ENCODE data around the gene SLC9A7.

DNA sequence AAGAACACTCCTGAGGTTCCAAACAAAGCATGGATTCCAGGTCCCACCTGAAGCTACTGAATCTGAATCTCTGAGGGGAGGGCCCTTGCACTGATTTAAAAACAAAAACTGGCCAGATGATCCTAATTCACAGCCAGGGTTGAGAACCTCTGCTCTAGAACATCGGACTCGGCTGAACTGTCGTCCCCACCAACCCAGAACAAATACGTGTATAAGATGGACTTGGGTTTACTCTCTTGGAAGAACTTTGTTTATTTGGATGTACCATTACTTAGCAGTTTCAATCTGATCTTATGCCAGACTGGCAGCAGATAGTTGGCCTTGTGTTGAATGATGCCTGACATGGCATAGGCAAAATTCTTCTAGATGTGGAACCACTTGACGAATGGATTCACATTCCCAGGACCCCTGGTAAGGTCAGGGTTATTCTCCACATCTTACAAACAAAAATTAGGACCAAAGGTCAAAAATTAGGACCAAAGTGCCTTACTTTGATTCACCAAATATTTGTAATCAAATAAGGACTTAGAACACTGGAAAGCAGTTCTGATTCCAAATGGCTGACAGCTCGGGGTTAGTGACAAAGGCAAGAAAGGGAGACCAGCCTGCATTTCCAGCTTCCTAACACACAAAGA is 156.3 kb downstream of the SLC9A7 start:
- TF ChIP-seq ZNF274 (IDR thresholded peaks at IDR 0.05; ENCODE audit: low read length) (no peak), ZNF274 (tag by site-specific recombination; IDR thresholded peaks at IDR 0.05; ENCODE audit: borderline replicate concordance) (no peak), SETDB1 (IDR thresholded peaks at IDR 0.05; ENCODE audit: insufficient read length, low read length) (no peak), SP2 (tag by site-specific recombination; IDR thresholded peaks at IDR 0.05) (no peak), YY1 (tag by site-specific recombination; IDR thresholded peaks at IDR 0.05) (no peak), ZNF561 (tag by site-specific recombination; IDR thresholded peaks at IDR 0.05; ENCODE audit: borderline replicate concordance) (no peak), BCL11A (tag by site-specific recombination; IDR thresholded peaks at IDR 0.05; ENCODE audit: low read depth) (no peak), KLF16 (tag by site-specific recombination; IDR thresholded peaks at IDR 0.05) (no peak)
- TF ChIP-seq, protein P1, sequence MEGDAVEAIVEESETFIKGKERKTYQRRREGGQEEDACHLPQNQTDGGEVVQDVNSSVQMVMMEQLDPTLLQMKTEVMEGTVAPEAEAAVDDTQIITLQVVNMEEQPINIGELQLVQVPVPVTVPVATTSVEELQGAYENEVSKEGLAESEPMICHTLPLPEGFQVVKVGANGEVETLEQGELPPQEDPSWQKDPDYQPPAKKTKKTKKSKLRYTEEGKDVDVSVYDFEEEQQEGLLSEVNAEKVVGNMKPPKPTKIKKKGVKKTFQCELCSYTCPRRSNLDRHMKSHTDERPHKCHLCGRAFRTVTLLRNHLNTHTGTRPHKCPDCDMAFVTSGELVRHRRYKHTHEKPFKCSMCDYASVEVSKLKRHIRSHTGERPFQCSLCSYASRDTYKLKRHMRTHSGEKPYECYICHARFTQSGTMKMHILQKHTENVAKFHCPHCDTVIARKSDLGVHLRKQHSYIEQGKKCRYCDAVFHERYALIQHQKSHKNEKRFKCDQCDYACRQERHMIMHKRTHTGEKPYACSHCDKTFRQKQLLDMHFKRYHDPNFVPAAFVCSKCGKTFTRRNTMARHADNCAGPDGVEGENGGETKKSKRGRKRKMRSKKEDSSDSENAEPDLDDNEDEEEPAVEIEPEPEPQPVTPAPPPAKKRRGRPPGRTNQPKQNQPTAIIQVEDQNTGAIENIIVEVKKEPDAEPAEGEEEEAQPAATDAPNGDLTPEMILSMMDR (tag by site-specific recombination; IDR thresholded peaks at IDR 0.05): no peak
- TF ChIP-seq, protein P2, sequence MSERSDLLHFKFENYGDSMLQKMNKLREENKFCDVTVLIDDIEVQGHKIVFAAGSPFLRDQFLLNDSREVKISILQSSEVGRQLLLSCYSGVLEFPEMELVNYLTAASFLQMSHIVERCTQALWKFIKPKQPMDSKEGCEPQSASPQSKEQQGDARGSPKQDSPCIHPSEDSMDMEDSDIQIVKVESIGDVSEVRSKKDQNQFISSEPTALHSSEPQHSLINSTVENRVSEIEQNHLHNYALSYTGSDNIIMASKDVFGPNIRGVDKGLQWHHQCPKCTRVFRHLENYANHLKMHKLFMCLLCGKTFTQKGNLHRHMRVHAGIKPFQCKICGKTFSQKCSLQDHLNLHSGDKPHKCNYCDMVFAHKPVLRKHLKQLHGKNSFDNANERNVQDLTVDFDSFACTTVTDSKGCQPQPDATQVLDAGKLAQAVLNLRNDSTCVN (tag by site-specific recombination; optimal IDR thresholded peaks at IDR 0.05): no peak
- TF ChIP-seq, protein P3, sequence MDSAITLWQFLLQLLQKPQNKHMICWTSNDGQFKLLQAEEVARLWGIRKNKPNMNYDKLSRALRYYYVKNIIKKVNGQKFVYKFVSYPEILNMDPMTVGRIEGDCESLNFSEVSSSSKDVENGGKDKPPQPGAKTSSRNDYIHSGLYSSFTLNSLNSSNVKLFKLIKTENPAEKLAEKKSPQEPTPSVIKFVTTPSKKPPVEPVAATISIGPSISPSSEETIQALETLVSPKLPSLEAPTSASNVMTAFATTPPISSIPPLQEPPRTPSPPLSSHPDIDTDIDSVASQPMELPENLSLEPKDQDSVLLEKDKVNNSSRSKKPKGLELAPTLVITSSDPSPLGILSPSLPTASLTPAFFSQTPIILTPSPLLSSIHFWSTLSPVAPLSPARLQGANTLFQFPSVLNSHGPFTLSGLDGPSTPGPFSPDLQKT (IDR thresholded peaks at IDR 0.05; ENCODE audit: borderline replicate concordance, low read depth, low read length): no peak
- TF ChIP-seq, protein P4, sequence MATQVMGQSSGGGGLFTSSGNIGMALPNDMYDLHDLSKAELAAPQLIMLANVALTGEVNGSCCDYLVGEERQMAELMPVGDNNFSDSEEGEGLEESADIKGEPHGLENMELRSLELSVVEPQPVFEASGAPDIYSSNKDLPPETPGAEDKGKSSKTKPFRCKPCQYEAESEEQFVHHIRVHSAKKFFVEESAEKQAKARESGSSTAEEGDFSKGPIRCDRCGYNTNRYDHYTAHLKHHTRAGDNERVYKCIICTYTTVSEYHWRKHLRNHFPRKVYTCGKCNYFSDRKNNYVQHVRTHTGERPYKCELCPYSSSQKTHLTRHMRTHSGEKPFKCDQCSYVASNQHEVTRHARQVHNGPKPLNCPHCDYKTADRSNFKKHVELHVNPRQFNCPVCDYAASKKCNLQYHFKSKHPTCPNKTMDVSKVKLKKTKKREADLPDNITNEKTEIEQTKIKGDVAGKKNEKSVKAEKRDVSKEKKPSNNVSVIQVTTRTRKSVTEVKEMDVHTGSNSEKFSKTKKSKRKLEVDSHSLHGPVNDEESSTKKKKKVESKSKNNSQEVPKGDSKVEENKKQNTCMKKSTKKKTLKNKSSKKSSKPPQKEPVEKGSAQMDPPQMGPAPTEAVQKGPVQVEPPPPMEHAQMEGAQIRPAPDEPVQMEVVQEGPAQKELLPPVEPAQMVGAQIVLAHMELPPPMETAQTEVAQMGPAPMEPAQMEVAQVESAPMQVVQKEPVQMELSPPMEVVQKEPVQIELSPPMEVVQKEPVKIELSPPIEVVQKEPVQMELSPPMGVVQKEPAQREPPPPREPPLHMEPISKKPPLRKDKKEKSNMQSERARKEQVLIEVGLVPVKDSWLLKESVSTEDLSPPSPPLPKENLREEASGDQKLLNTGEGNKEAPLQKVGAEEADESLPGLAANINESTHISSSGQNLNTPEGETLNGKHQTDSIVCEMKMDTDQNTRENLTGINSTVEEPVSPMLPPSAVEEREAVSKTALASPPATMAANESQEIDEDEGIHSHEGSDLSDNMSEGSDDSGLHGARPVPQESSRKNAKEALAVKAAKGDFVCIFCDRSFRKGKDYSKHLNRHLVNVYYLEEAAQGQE (tag by site-specific recombination; IDR thresholded peaks at IDR 0.05): no peak
- TF ChIP-seq, protein P5, sequence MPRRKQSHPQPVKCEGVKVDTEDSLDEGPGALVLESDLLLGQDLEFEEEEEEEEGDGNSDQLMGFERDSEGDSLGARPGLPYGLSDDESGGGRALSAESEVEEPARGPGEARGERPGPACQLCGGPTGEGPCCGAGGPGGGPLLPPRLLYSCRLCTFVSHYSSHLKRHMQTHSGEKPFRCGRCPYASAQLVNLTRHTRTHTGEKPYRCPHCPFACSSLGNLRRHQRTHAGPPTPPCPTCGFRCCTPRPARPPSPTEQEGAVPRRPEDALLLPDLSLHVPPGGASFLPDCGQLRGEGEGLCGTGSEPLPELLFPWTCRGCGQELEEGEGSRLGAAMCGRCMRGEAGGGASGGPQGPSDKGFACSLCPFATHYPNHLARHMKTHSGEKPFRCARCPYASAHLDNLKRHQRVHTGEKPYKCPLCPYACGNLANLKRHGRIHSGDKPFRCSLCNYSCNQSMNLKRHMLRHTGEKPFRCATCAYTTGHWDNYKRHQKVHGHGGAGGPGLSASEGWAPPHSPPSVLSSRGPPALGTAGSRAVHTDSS (tag by site-specific recombination; IDR thresholded peaks at IDR 0.05): no peak
- TF ChIP-seq, protein P6, sequence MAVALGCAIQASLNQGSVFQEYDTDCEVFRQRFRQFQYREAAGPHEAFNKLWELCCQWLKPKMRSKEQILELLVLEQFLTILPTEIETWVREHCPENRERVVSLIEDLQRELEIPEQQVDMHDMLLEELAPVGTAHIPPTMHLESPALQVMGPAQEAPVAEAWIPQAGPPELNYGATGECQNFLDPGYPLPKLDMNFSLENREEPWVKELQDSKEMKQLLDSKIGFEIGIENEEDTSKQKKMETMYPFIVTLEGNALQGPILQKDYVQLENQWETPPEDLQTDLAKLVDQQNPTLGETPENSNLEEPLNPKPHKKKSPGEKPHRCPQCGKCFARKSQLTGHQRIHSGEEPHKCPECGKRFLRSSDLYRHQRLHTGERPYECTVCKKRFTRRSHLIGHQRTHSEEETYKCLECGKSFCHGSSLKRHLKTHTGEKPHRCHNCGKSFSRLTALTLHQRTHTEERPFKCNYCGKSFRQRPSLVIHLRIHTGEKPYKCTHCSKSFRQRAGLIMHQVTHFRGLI (tag by site-specific recombination; IDR thresholded peaks at IDR 0.05): no peak
